Trophoblast cell (in vitro differentiated cells and primary cell): ENCODE data around the gene FOXL1.

Experiments used
- DNase-seq, 2 donors: peaks; one replicate each; pipeline ENCODE4 v3.0.0-alpha.2; 2016
- H2AFZ ChIP-seq: 2 replicates; pipeline ENCODE4 v1.6.1; 2013; ENCODE audit warnings: low read length, moderate library complexity, mild to moderate bottlenecking; ENCODE audit not compliant: insufficient read depth, poor library complexity
- H2AK5ac ChIP-seq: 2 replicates; pipeline ENCODE4 v1.6.1; 2013; ENCODE audit warnings: mild to moderate bottlenecking, low read length
- H2BK120ac ChIP-seq: 2 replicates; pipeline ENCODE4 v1.6.1; 2013; ENCODE audit warnings: low read length, mild to moderate bottlenecking, moderate library complexity; ENCODE audit not compliant: insufficient read depth, poor library complexity
- H2BK12ac ChIP-seq: 2 replicates; pipeline ENCODE4 v1.6.1; 2013; ENCODE audit warnings: mild to moderate bottlenecking, low read length, moderate library complexity
- H2BK5ac ChIP-seq: 2 replicates; pipeline ENCODE4 v1.6.1; 2013; ENCODE audit warnings: low read length, low read depth, moderate library complexity, mild to moderate bottlenecking; ENCODE audit not compliant: poor library complexity
- H3K14ac ChIP-seq: 2 replicates; pipeline ENCODE4 v1.6.1; 2013; ENCODE audit warnings: mild to moderate bottlenecking, low read length
- H3K18ac ChIP-seq: 2 replicates; pipeline ENCODE4 v1.6.1; 2013; ENCODE audit warnings: mild to moderate bottlenecking, low read length
- H3K23ac ChIP-seq: 2 replicates; pipeline ENCODE4 v1.6.1; 2013; ENCODE audit warnings: low read length
- H3K27ac ChIP-seq: 2 replicates; pipeline ENCODE4 v1.5.1; 2013; ENCODE audit warnings: low read depth, mild to moderate bottlenecking, inconsistent platforms, low read length, moderate library complexity
- H3K27me3 ChIP-seq: 2 replicates; pipeline ENCODE4 v1.6.1; 2013; ENCODE audit warnings: inconsistent platforms, mild to moderate bottlenecking, low read length, moderate library complexity; ENCODE audit not compliant: insufficient read depth
- H3K36me3 ChIP-seq, 2 experiments: 1 replicate in 1 of 2; 2 replicates in 1 of 2; pipeline ENCODE4 v1.6.1; 2013; ENCODE audit warnings: low read length in 2 of 2, mild to moderate bottlenecking in 2 of 2, moderate library complexity in 1 of 2; ENCODE audit not compliant: insufficient read depth in 2 of 2, control insufficient read depth in 1 of 2
- H3K4ac ChIP-seq: 2 replicates; pipeline ENCODE4 v1.6.1; 2013; ENCODE audit warnings: low read depth, mild to moderate bottlenecking, low read length, moderate library complexity
- H3K4me1 ChIP-seq, 2 experiments: 1 replicate in 1 of 2; 2 replicates in 1 of 2; pipeline ENCODE4 v1.6.1; 2013; ENCODE audit warnings: low read length in 2 of 2, mild to moderate bottlenecking in 2 of 2, moderate library complexity in 1 of 2; ENCODE audit not compliant: insufficient read depth in 2 of 2, control insufficient read depth in 1 of 2
- H3K4me2 ChIP-seq: 2 replicates; pipeline ENCODE4 v1.6.1; 2013; ENCODE audit warnings: inconsistent platforms, mild to moderate bottlenecking, low read length, moderate library complexity
- H3K4me3 ChIP-seq: 2 replicates; pipeline ENCODE4 v1.5.1; 2013; ENCODE audit warnings: mild to moderate bottlenecking, low read depth, low read length, inconsistent platforms
- H3K79me1 ChIP-seq: one replicate; pipeline ENCODE4 v1.6.1; 2013; ENCODE audit warnings: low read length
- H3K79me2 ChIP-seq: 2 replicates; pipeline ENCODE4 v1.6.1; 2013; ENCODE audit warnings: low read length, mild to moderate bottlenecking; ENCODE audit not compliant: control insufficient read depth, insufficient read depth, poor library complexity
- H3K9ac ChIP-seq: 2 replicates; pipeline ENCODE4 v1.6.1; 2013; ENCODE audit warnings: mild to moderate bottlenecking, low read length
- H3K9me3 ChIP-seq: 2 replicates; pipeline ENCODE4 v1.6.1; 2013; ENCODE audit warnings: low read depth, mild to moderate bottlenecking, control low read depth, inconsistent platforms, low read length; ENCODE audit not compliant: insufficient read depth
- H4K12ac ChIP-seq: 2 replicates; pipeline ENCODE4 v1.6.1; 2013; ENCODE audit warnings: low read depth, mild to moderate bottlenecking, low read length, moderate library complexity
- H4K8ac ChIP-seq: 2 replicates; pipeline ENCODE4 v1.6.1; 2013; ENCODE audit warnings: low read depth, mild to moderate bottlenecking, low read length, moderate library complexity
- H4K91ac ChIP-seq: one replicate; pipeline ENCODE4 v1.6.1; 2013; ENCODE audit warnings: low read depth, mild to moderate bottlenecking, low read length, moderate library complexity
- WGBS: extraction: QIAGEN DNeasy Blood & Tissue Kit; methylation state at CpG from one replicate; pipeline ENCODE4 v1.1.7; 2013; ENCODE audit warnings: missing lambda C conversion rate; ENCODE audit not compliant: insufficient read length, insufficient coverage; ENCODE audit errors: extremely low coverage; 5-methylcytosine and 5-hydroxymethylcytosine counted together

Gene FOXL1

DNA sequence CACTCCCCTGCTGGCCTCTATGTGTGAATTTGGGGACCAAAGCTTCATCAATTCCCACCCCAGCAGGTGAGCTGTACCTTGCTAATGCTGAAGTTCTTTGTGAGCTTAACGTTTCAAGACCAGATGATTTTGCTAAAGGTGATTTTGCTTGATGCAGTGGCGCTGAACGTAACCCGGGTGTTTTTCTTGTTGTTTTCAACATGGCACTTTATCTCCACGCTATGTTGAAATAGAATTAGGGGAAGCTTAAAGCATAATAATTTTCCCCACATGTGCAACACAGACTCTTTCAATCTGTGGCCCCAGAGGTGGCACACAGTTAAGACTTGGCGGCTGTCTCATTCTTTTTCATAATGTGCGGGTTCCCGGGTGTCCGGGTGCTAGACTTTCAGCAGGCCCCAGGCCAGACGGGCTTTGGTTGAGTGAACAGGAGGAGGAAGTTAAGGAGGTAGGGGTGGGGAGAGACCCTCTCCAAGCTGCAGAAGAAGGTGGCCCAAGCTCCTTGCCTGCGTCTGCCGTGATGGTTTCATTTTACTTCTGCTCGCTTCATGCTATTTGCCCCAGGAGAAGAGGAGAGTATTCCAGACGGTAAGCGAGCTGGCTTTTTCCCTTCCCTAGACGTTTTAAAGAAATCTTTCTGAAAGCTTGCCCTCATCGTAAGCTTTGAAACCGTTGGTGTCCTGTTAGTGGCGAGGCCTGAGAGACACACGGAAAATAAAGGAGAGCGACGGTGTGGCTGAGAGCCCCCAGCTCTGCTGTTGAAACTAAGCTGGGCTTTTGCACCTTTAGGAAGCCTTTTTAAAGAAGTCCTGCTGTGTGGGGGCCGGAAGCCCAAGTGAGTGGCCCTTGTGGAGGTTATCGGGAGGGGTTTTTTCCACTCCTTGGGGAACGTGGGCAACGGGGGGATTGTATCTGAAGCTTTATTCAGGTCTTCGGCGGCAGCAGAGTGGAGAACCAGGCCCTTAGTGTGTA, 7.5 kb upstream of the FOXL1 start:
- no peak overlapping the region for H2AFZ ChIP-seq
- H3K14ac ChIP-seq = no peak overlapping the region
- no peak overlapping the region for H2BK5ac ChIP-seq
- no peak overlapping the region for H3K23ac ChIP-seq
- DNase-seq = no peak
- peaks cover 3% of the 10 kb centered on the region for H3K9me3 ChIP-seq
- no CpG with 5 or more reads among the region's 28 CpGs for WGBS
- no peak overlapping the region for H2BK120ac ChIP-seq
- no peak overlapping the region for H2AK5ac ChIP-seq
- H3K9ac ChIP-seq = no peak overlapping the region
- no peak overlapping the region for H3K4me3 ChIP-seq
- peaks cover 61% of the 10 kb centered on the region for H3K27me3 ChIP-seq
- H2BK12ac ChIP-seq = no peak overlapping the region
- no peak overlapping the region for H4K12ac ChIP-seq
- H3K4ac ChIP-seq = no peak overlapping the region
- no peak overlapping the region for H4K8ac ChIP-seq
- H4K91ac ChIP-seq = no peak overlapping the region
- peaks cover 14 to 17% of the 10 kb centered on the region in 2 experiments for H3K4me1 ChIP-seq
- no peak overlapping the region for H3K4me2 ChIP-seq
- no peaks in the 10 kb centered on the region for H3K36me3 ChIP-seq
- peaks cover 3% of the 10 kb centered on the region for H3K79me1 ChIP-seq
- H3K18ac ChIP-seq = no peak overlapping the region
- H3K79me2 ChIP-seq = no peaks in the 10 kb centered on the region
- H3K27ac ChIP-seq = no peak overlapping the region

DNA sequence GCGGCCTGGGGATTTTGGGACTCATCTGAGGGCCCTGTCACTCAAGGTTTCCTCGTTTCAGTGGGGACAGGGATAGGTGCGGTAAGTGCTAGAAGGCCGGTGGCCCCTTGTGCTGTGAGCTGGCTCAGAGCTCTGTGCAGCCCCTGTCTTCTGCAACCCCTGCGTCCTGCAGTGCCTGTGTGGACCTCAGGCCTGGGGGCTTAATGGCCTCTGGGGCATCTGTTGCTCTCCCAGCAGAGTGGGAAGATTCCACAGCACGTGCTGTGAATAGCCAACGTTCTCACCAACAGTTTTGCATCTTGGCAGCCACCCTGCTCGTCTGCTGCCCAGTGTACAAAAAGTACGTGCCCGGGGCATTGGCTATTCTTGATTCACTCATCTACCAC, 6.8 kb upstream of the FOXL1 start:
- Histone ChIP-seq H3K27ac (no peak overlapping the region), H3K79me2 (peaks cover 2% of the 10 kb centered on the region), H2BK12ac (no peak overlapping the region), H4K91ac (no peak overlapping the region), H3K79me1 (peaks cover 6% of the 10 kb centered on the region), H3K4me2 (no peak overlapping the region), H3K9me3 (peaks cover 3% of the 10 kb centered on the region), H3K9ac (no peak overlapping the region), H2BK120ac (no peak overlapping the region), H3K23ac (no peak overlapping the region), H2BK5ac (no peak overlapping the region), H3K14ac (no peak overlapping the region), H3K4me1 (peaks cover 17 to 21% of the 10 kb centered on the region in 2 experiments), H3K4me3 (no peak overlapping the region), H2AFZ (no peak overlapping the region), H3K36me3 (no peaks in the 10 kb centered on the region), H4K8ac (no peak overlapping the region), H2AK5ac (no peak overlapping the region), H3K18ac (no peak overlapping the region), H4K12ac (no peak overlapping the region), H3K27me3 (peaks cover 61% of the 10 kb centered on the region), H3K4ac (no peak overlapping the region)
- WGBS = no CpG with 5 or more reads among the region's 10 CpGs
- DNase-seq = no peak

DNA sequence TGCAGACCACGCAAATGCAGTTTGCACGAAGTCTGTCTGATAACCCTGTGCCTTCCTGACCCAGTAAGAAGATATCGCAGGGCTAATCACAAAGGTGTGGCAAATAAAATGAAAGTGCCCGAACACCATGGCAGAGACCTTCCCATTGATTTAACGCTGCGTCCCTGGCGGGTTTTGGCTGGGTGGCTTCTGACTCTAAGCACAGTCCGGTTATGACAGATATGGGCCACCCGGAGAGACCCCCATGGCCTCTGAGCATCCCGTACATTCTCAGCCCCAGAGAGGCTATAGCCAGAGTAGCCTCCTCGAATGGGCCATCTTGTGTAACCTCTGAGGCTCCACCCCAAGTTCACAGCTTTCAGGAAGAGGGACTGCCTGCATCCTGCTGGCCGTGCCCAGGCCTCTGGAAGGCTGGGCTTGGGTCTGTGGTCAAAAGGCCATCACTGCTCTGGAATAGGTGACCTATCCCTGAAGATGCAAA, 6.3 kb upstream of the FOXL1 start:
- no peak overlapping the region for H3K14ac ChIP-seq
- H2AFZ ChIP-seq = no peak overlapping the region
- WGBS = no CpG with 5 or more reads among the region's 12 CpGs
- H4K12ac ChIP-seq = no peak overlapping the region
- no peak overlapping the region for H2BK12ac ChIP-seq
- no peaks in the 10 kb centered on the region for H3K36me3 ChIP-seq
- no peak overlapping the region for H3K18ac ChIP-seq
- peaks cover 61% of the 10 kb centered on the region for H3K27me3 ChIP-seq
- H4K8ac ChIP-seq = no peak overlapping the region
- no peak for DNase-seq
- no peak overlapping the region for H2AK5ac ChIP-seq
- H3K79me1 ChIP-seq = peaks cover 8% of the 10 kb centered on the region
- peaks cover 3% of the 10 kb centered on the region for H3K9me3 ChIP-seq
- no peak overlapping the region for H2BK5ac ChIP-seq
- H3K23ac ChIP-seq = no peak overlapping the region
- H3K4me1 ChIP-seq = peaks cover 22 to 25% of the 10 kb centered on the region in 2 experiments
- no peak overlapping the region for H3K4me3 ChIP-seq
- no peak overlapping the region for H2BK120ac ChIP-seq
- no peak overlapping the region for H3K4me2 ChIP-seq
- H3K4ac ChIP-seq = no peak overlapping the region
- no peak overlapping the region for H4K91ac ChIP-seq
- H3K79me2 ChIP-seq = peaks cover 2% of the 10 kb centered on the region
- no peak overlapping the region for H3K27ac ChIP-seq
- H3K9ac ChIP-seq = no peak overlapping the region

DNA sequence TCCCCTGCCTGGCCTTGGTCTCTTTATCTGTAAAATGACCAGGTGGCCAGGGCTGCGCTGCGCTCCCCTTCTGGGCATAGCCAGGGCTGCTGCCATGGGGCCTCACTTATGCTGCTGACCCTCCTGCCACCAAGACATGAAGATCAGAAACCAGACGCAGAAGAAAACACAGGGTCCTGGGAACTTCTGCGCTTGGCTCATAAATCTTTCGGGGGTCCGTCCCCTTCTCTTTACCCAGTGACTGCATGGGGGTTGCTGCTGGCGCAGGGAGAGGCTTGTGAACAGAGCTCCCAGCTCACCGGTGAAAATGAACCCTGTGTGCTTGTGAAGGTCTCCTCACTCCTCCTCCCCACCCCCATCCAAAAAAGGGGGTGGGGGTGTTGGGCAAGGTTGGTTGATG, 5.7 kb upstream of the FOXL1 start:
- Histone ChIP-seq H2AFZ (no peak overlapping the region), H3K4ac (no peak overlapping the region), H3K4me1 (peaks cover 22% of the 10 kb centered on the region in 2 experiments), H3K18ac (no peak overlapping the region), H3K14ac (no peak overlapping the region), H3K79me2 (peaks cover 2% of the 10 kb centered on the region), H2BK120ac (no peak overlapping the region), H4K12ac (no peak overlapping the region), H3K27me3 (peaks cover 61% of the 10 kb centered on the region), H2AK5ac (no peak overlapping the region), H3K9me3 (peaks cover 3% of the 10 kb centered on the region), H2BK12ac (no peak overlapping the region), H3K4me2 (no peak overlapping the region), H3K79me1 (peaks cover 8% of the 10 kb centered on the region), H2BK5ac (no peak overlapping the region), H4K91ac (no peak overlapping the region), H4K8ac (no peak overlapping the region), H3K9ac (no peak overlapping the region), H3K4me3 (no peak overlapping the region), H3K23ac (no peak overlapping the region), H3K36me3 (no peaks in the 10 kb centered on the region), H3K27ac (no peak overlapping the region)
- no CpG with 5 or more reads among the region's 8 CpGs for WGBS
- no peak for DNase-seq
